NCI-H128 (cell line): ENCODE data around the gene RTEL1.

Experiments used
- DNase-seq: peaks from one replicate; lab custom pipeline; 2025; ENCODE audit not compliant: unreplicated experiment; lab: John Stamatoyannopoulos, UW

Gene RTEL1

DNA sequence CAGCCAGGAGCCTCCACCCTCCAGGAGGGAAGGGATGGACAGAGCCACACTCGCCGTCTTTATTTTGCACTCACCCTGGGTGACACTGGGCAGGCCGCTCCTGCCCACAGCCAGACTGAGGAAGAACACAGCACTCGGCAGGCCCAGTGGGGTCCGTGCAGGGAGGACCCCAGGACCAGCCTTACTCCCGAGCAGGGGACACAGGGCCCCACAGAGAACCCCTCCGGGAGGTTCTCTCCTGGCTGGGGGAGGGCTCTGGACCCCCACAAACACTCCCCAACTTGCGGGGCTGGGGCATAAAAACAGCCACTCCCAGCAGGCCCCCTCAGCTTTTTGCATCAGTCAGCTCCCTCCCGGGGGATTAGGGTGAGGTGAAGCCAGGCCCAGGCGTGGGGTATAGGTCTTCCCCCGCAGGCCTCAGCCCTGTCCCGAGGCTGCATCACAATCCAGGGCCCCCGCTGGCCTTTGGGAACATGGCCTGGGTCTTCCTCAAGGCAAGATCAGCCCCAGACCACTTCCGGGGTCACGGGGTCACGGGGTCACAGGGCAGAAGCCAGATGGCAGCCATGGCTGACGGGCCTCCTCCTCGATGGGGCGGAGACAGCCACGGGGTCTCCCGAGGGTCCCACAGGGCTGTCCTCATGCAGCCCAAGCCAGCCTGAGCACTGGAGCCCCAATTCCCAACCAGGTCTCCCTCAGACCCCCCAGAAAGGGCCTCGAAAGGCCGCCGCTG is 41.5 kb downstream of the RTEL1 start:
- no peak for DNase-seq

DNA sequence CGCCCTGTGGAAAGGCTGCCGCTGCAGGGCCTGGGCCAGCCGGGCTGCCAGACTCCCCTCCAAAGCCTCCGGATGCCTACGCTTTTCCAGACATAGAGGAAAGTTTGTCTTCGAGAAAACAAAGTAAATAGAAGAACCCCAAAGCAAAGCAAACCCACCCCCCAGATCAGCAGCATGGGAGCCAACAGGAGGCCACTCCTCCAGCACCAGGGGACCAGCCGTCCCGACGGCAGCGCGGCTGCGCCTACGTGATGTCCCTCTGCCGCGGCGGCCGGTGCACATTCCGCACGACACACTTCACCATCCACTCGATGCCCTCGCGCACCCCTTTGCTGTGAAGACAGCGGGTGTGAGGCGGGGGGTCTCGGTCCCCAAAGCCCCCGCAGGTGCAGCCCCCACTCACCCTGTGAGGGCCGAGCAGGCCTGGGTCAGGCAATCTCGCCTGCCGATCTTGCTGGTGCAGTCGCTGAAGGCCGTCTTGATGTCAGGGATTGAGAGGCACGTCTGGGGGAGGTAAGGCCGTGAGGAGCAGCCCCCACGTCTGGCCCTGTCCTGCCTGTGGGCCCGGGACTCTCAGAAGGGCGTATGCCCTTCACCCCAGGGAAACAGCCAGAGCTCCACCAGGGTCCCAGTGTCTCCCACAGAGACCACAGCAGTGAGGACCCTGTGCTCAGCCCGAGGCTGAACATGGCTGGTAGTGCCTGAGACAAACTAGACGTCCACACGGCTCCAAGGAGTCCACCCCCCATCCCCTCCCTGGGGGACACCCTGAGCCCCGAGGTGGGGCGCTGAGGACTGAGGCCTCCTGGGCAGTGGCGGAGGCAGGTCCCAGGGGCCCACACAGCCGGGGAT is 42.3 kb downstream of the RTEL1 start:
- DNase-seq = no peak

DNA sequence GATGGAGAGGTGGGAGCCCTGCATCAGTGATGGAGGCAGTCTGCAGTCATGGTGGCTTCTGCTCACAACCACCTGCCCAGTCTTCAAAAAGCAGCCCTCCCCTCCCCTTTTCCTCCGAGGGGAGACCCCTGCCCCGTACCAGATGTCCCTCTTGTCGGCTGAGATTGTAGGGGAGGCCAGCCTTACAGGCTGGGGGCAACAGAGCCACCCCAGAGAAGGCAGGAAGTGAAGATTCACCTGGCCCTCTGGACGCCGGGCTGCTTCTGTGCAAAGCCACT is 42.9 kb downstream of the RTEL1 start:
- no peak for DNase-seq

DNA sequence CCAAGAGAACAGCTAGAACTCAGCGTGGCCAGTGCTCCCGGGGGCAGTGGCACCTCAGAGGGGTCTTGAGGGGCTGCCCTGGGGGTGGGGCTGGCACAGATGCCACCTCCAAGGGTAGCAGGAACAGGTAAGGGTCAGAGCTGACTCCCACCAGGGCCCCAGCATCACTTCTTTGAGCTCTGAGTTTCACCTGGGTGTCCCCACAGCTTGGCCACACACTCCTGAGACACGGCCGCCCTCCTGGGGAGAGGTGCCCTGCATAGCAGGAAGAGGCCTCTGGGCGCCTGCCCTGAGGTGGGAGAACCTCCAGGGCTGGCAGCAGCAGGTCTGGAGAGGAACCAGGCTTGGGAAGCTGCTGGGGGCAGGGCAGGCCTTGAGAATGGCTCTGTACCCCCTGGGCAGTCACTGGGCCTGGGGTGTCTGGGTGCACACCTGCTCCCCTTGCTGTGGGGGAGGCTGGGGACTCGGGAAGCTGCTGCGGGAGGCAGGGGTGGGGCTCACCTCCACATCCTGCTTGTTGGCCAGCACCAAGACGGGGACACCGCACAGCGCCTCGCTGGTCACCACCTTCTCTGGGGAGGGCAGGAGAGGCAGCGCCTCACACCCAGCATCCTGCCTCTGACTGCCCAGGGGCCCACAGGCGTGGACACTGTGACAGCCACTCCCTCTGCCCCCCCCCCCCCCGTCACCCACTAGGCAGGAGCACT is 43.4 kb downstream of the RTEL1 start:
- DNase-seq = no peak

DNA sequence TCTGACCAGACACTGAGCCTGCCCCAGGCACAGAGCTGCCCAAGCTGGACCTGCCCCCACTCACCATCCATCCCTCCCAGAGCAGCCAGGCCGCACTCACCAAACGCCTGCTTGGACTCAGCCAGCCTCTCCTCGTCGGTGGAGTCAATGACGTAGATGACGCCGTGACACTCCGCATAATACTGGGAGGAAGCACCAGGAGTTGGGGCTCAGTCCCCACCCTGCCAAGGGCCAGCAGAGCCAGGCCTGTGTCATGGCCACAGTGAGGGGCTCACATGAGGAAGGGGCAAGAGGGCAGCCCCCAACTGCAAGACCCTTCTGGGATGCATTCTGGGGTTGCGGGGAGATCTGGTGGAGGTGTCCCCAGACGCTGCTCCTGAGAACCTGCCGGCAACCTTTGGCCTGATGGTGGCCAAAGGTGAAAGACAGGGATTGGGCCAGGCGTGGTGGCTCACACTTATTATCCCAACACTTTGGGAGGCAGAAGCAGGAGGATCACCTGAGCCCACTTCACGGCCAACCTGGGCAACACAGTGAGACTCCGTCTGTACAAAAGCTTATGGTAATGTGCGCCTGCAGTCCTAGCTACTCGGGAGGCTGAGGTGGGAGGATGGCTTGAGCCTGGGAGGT is 44.0 kb downstream of the RTEL1 start:
- DNase-seq = no peak

DNA sequence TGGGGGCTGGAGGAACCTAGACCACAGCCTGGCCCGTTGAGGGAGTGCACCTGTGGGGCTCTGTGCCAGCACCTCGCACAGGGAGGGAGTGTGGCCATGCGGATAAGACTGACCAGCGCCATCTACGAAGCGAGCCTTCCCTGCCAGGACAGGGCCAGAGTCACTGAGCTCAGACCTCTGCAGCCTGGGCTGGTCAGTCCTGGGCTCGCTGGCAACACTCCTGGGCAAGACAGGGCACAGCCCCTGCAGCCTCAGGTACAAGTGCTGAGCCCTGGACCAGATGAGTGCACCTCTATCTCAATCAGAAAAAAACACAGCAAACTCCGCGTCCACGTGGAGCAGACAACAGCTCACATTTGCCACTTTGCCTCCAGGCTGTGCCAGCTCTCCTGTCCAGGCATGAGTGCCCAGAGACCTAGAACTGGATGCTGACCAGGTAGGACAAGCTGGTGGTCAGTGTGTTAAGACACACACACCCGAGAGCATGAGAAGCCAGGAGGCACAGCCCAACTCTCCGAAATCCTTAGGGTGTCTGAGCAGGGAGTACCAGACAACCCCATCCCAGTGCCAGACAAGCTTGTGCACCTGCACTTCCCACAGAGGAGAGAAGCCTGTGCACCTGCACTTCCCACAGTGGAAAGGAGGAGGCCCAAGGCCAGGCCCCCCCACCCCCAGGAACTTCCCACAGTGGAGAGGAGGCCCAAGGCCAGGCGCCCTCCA is 44.8 kb downstream of the RTEL1 start:
- no peak for DNase-seq

DNA sequence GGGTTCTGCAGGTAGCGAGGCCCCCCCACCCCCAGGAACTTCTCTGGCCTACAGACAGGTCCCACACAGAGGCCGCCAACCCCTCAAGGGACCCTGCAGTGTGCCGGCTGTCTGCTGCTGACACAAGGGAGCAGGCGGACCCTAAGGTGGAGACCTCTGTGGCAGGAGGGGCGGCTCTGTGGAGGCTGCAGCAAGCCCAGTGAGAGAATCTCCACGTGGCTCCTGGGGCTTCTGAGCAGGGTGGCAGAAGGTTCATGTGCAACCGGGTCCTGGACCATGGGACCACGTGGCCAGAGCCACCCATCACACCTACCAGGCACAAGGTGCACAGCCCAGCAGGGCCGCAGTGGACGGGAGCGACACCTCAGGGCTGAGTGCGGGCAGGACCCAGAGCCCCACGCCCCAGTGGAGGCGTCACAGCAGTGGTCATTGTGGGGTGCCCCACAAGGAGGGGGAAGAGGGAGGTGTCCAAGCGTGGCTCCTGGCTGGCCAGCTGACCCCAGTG is 45.4 kb downstream of the RTEL1 start:
- no peak for DNase-seq

DNA sequence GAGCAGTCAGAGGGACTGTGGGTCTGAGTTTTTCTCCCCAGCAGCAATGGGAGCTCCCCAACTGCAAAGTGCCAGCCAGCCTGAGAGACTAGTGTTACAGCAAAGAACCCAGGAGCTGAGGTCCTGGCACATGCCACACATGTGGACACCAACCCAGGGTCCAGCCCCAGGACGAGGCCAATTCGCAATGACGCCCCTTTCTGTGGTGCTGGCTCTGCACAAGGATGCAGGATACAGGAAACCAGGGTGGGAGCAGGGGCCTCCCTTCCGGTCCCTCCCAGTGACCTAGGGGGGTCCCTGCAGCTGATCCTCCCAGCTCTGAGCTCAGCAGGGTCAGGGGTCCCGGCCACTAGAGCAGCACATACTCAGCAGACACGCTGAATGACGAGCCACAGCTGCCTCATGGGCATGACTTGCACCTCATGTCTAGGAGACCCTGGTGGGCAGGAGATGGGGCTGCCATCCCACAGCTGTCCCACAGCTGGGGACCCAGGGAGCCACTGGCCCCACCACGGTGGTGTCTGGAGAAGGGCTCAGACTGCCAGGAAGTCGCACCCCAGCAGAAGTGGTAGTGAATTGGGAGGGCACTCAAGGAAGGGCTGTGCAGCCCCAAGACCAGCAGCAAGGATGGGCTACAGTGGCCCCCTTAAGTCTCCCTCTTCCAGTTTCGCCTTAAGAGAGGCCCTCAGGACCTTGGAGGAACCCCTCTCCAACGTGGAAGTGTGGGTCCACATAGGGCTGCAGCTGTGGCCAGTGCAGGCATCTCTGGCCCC is 46.0 kb downstream of the RTEL1 start:
- no peak for DNase-seq

DNA sequence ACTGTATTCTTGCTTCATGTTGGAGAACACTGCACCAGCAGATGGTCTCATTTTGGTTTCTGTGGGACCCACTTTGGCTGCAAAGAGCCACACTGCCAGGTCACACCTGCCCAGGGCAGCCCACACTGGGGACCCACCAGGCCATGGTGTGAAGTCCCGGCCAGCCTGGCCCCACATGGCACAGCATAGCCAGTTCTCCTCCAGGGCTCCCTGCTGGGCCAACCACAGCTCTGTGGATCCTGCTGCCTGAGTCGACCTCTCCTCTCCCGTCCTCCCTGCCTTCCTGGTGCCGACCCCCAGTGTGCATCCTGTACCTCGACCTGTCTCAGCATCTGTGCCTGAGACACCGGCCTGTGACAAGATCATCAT is 46.6 kb downstream of the RTEL1 start:
- no peak for DNase-seq

DNA sequence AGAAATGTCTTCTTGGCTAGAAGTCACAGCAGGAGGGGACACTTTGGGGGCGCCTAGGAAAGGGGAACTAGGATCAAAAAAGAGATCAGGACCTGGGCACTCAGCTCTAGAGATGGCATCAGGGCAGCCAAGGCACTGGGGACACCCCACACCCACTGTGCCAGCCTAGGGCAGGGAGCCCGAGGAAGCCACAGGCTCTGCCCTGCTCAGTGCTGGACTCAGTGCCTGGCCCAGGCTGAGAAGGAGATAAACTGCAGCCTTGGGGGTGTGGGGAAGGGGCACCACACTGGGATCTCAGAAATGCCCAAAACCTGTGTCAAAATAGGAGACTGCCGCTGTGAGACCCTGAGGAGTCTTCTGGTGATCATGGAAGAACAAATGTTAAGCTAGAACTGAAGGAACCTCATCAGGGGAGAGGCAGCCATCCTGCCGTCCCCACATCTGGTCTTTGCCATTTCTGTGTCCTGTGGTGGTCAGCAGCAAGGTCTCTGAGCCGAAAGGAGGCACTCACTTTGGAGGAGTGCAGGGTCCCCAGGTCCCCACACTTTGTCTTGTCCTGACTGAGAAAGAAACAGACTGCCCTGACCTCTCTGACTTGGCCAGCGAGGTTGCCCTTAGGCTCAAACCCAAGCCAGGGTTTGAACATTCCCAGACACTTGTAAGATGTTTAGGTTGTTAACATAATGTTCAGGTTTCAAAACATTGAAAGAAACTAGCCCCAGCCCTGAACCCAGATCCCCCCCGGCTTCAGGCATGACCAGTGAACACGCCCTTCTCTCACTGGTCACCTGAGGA is 47.3 kb downstream of the RTEL1 start:
- no peak for DNase-seq

DNA sequence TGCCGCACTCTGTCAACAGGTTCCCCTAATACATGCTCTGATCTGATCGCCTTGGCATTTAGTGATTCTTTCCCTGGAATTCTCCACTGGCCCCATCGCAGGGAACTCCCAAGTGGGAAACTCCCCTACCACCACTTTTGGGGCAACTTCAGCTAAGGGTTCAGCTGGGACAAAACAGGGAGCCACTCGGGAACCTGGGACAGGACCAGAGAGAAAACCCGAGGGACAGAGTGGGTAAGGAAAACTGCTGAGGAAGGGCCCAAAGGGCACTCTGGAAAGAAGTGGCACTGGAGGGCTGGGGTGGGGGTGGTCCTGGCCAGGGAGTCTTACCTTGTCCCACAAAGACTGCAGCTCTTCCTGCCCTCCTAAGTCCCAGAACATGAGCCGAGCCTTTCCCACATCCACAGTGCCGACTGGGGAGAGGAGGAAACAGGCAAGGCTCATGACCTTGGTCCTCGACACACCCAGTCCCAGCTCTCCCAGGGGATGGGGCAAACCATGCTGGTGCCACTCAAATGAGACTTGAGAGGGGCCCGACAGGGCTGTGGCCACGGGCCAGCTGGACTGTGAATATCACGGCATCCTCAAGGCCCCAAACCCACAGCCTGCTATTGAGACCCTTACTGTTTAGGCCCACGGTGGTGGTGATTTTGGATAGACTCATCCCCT is 48.0 kb downstream of the RTEL1 start:
- DNase-seq = no peak

DNA sequence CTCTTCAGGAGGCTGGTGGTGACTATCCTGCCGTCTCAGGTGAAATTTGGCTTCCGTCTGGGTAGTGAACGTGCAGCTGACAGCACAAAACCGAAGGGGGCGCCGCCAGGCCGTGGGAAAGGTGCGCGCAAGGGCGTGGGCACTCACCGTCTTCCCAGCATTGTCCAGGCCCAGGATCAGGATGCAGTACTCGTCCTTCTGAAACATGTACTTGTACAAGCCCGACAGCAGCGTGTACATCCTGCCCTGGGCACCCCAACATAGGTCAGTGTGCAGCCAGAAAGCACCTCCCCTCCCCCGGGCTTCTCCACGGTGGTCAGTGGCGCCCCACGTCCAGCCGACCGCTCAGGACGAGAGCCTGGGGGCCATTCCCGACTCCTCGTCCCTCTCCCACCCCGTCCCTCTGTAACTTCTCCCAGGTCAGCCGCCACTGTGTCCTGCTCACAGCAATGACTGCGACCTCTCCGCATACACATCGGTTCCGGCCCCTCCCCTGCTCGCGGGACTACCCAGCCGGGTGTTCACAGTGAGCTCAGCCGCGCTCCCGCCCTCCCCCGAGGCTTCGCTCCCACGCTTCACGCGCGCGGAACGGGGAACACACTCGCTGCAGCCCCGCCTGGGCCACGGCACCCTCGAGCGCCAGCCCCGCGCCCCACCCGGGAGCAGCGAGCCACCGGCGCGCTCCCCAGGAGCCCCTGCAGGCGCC is 48.9 kb downstream of the RTEL1 start:
- peak; percentile 7 for DNase-seq

DNA sequence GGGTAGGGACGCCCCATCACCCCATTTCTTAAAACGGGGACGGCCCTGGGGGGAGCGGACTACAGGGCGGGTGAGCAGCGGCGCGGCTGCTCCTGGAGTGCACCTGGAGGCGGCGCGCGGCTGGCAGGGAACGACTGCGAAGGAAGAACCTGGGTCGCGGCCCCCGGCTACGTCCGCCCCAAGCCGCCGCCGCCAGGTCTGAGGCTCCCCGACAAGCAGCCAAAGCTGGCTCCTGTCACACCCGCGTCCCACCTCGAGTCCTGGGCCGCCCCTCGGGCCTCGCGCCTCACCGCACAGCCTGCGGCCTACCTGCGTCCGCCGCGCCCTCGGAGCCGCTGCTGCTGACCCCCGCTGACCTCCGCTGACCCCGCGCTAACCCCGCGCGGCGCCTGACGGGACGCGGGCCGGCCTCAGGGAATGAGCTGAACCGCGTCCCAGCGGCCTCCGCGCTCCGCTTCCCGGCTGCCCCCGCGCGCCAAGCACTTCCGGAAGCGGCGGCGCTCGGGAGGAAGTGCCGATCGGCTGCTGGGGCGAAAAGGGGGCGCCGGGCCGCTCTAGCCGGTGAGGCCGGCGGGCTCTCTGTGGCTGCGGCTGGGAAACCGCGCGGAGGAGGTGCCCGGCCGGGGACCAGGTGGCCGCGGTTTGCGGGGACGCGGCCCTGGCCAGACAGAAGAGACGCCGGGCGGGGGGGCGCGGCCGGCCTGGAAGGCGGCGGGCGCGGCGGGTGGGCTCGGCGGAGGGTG is 49.6 kb downstream of the RTEL1 start, which contains the start of the genes ARFRP1 and ZGPAT:
Gene ARFRP1 (minus strand): TSS at position 419 of the 743 bp plus-strand sequence. CDS start 885 bp downstream, outside the sequence.
Gene ZGPAT (plus strand): TSS at position 482 of the 743 bp plus-strand sequence. CDS start 542 bp downstream, outside the sequence.
- peak; percentile 65 for DNase-seq

DNA sequence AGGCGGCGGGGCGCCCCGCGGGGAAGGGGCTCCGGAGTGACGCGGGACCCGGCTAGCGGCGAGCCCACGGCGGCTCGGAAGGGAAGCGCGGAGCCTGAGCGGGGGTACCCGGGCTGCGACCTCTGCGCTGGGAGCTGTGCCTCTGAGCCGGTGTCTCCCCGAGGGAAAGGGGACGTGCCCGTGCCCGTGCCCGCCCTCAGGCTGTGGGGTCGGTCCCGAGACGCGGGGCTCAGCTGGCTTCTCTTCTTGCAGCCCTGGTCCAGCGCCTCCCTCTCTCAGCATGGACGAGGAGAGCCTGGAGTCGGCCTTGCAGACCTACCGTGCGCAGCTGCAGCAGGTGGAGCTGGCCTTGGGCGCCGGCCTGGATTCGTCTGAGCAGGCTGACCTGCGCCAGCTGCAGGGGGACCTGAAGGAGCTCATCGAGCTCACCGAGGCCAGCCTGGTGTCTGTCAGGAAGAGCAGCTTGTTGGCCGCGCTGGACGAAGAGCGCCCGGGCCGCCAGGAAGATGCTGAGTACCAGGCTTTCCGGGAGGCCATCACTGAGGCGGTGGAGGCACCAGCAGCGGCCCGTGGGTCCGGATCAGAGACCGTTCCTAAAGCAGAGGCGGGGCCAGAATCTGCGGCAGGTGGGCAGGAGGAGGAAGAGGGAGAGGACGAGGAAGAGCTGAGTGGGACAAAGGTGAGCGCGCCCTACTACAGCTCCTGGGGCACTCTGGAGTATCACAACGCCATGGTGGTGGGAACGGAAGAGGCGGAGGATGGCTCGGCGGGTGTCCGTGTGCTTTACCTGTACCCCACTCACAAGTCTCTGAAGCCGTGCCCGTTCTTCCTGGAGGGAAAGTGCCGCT is 50.4 kb downstream of the RTEL1 start:
- no peak for DNase-seq

DNA sequence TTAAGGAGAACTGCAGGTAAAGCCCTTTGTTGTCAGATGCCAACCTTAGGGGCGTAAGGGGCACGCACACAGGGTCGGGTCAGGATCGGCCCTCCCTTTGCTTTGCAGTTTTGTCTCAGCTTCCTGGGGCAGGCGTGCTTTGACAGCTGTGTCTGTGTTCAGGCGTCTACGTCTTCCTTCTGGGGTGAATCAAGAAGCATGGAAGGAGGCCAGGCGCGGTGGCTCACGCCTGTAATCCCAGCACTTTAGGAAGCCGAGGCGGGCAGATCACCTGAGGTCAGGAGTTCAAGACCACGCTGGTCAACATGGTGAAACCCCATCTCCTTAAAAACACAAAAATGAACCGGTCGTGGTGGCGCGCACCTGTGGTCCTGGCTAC is 51.0 kb downstream of the RTEL1 start:
- no peak for DNase-seq

DNA sequence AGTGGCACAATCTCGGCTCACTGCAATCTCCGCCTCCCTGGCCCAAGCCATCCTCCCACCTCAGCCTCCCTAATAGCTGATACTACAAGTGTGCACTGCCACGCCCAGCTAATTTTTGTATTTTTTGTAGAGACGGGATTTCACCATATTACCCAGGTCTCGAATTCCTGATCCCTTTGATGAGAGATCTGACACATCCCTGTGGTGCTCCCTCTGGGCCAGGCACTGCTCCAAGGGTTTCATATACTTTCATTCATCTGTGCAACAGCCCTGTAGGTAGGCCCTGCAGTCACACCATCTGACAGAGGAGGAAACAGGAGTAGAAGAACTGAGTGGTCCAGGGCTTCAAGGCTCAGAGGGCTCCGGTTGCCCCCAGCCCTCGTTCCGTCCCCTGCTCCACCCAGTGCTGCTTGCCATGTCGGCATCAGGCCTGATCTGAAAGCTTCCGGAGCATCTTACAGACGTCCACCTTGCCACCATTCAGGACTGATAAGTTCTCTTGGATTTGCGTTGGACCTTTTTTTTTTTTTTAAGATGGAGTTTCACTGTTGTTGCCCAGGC is 53.1 kb downstream of the RTEL1 start:
- DNase-seq = no peak
